ENCODE results near the gene RUFY3.
A peak's percentile ranks its signal among the peaks of the same experiment; 100 is the strongest.
"Not testable (repeated sequence)": the region's sequence is repeated elsewhere in the genome, so short reads cannot be mapped to it uniquely, and the experiment has no call there.

RUFY3 gene

GRCh38 chr4:70706044-70706461 lies 15.7 kb upstream of the RUFY3 start:
- DNase-seq (ENCODE audit: low read depth, low spot score): no peak

GRCh38 chr4:70706516-70706915 lies 15.2 kb upstream of the RUFY3 start:
- DNase-seq (ENCODE audit: low read depth, low spot score): no peak

- DNase-seq (ENCODE audit: low read depth, low spot score): no peak
These were observed 12.1 kb upstream of the RUFY3 start for GRCh38 chr4:70709611-70710205.

GRCh38 chr4:70711599-70711998 lies 10.2 kb upstream of the RUFY3 start:
- DNase-seq (ENCODE audit: low read depth, low spot score): no peak

GRCh38 chr4:70712150-70712549 lies 9.6 kb upstream of the RUFY3 start:
- DNase-seq (ENCODE audit: low read depth, low spot score): no peak

GRCh38 chr4:70712604-70713452 lies 8.9 kb upstream of the RUFY3 start:
- no peak for DNase-seq (ENCODE audit: low read depth, low spot score)

GRCh38 chr4:70713453-70714078 lies 8.2 kb upstream of the RUFY3 start:
- no peak for DNase-seq (ENCODE audit: low read depth, low spot score)

GRCh38 chr4:70714079-70714887 lies 7.5 kb upstream of the RUFY3 start:
- DNase-seq (ENCODE audit: low read depth, low spot score): no peak

GRCh38 chr4:70715097-70715496 lies 6.7 kb upstream of the RUFY3 start:
- no peak for DNase-seq (ENCODE audit: low read depth, low spot score)

GRCh38 chr4:70718811-70719604 lies 2.8 kb upstream of the RUFY3 start:
- no peak for DNase-seq (ENCODE audit: low read depth, low spot score)

GRCh38 chr4:70722199-70722791 lies 531 bp downstream of the RUFY3 start:
- no peak for DNase-seq (ENCODE audit: low read depth, low spot score)

- no peak for DNase-seq (ENCODE audit: low read depth, low spot score)
These were observed 2.7 kb downstream of the RUFY3 start for GRCh38 chr4:70724463-70724862.

GRCh38 chr4:70725633-70726032 lies 3.9 kb downstream of the RUFY3 start:
- no peak for DNase-seq (ENCODE audit: low read depth, low spot score)

GRCh38 chr4:70726515-70726914 lies 4.8 kb downstream of the RUFY3 start:
- not testable (repeated sequence) for DNase-seq (ENCODE audit: low read depth, low spot score)

GRCh38 chr4:70728091-70728490 lies 6.3 kb downstream of the RUFY3 start:
- DNase-seq (ENCODE audit: low read depth, low spot score): no peak

GRCh38 chr4:70732878-70733277 lies 11.1 kb downstream of the RUFY3 start:
- DNase-seq (ENCODE audit: low read depth, low spot score): not testable (repeated sequence)

GRCh38 chr4:70734168-70734954 lies 12.6 kb downstream of the RUFY3 start:
- peak; percentile 13 for DNase-seq (ENCODE audit: low read depth, low spot score)

GRCh38 chr4:70734971-70735370 lies 13.2 kb downstream of the RUFY3 start:
- DNase-seq (ENCODE audit: low read depth, low spot score): no peak

- DNase-seq (ENCODE audit: low read depth, low spot score): not testable (repeated sequence)
These were observed 14.2 kb downstream of the RUFY3 start for GRCh38 chr4:70735915-70736314.

GRCh38 chr4:70737006-70737405 lies 15.2 kb downstream of the RUFY3 start:
- no peak for DNase-seq (ENCODE audit: low read depth, low spot score)

All from smooth muscle cell of the brain vasculature (primary cell).